Activated naive CD4-positive, alpha-beta T cell treated with anti-CD3 and anti-CD28 coated beads for 36 hours (primary cell): ENCODE data around the gene PNPLA7. TPM values are rescaled to one million over a fixed set of nuclear protein-coding genes. Genes with fewer than 3 reads are reported as not detected.
"Not testable (repeated sequence)": the region's sequence is repeated elsewhere in the genome, so short reads cannot be mapped to it uniquely, and the experiment has no call there.

Experiments
- CTCF ChIA-PET: fragments of 350-600 bp; sonication (Branson Sonifier 250); formaldehyde crosslinking; loops from one replicate; lab custom pipeline; 2021; ENCODE audit warnings: antibody characterized with exemption; lab: Charles Lee
- DNase-seq: peaks from one replicate; pipeline ENCODE4 v3.0.0-alpha.2; 2020
- H3K27ac Mint-ChIP-seq: one replicate; pipeline ENCODE4 v1.8.0; 2021; ENCODE audit warnings: mild to moderate bottlenecking, mixed read lengths
- H3K27me3 Mint-ChIP-seq: one replicate; pipeline ENCODE4 v1.8.0; 2021; ENCODE audit warnings: low read depth, mixed read lengths
- H3K36me3 Mint-ChIP-seq: one replicate; pipeline ENCODE4 v1.8.0; 2021; ENCODE audit warnings: low read depth, mixed read lengths
- H3K4me1 Mint-ChIP-seq: one replicate; pipeline ENCODE4 v1.8.0; 2021; ENCODE audit warnings: low read depth, mixed read lengths
- H3K4me3 Mint-ChIP-seq: one replicate; pipeline ENCODE4 v1.8.0; 2021; ENCODE audit warnings: mild to moderate bottlenecking, moderate library complexity, mixed read lengths
- H3K9me3 Mint-ChIP-seq: one replicate; pipeline ENCODE4 v1.8.0; 2021; ENCODE audit warnings: mixed read lengths
- intact Hi-C: fragments of 100-400 bp; cut with micrococcal nuclease; formaldehyde crosslinking; loops from one replicate; pipeline ENCODE4 v1.15.1; 2023
- total RNA-seq, 2 experiments: library from RNA; stranded (reverse); gene quantifications; one replicate each; pipeline ENCODE4 v1.2.3, GENCODE V29; 2021

The PNPLA7 gene
- total RNA-seq, 2 experiments from 2014 or later = 2.8 to 3.1 TPM

DNA sequence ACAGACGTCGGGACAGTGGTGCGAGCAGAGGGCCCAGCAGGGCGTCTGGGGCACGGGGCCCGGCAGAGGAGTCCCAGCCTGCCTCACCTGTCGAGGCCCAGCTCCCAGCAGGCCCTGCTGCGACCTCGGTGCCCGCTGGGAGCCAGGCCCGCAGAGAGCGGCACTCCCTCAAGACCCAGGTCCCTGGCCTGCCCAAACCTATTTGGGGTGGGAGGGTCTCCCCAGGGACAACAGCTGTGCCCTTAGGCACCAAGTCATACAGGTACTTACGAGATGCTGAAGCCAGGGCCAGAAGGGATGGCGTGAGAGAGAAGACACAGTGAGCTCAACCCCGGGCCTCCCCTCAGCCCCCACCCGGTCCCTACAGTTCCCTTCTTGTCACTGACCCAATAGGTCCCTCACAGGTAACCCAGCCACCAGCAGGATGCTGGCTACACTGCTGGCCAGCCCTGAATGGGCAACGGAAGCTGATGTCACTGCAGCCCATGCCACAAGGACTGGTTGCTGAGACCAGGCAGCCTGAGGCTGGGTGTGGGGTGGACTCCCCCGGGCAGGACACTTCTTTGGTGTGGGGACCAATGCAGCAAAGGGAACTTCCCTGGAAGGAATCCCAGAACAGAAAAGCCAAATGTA is 94.7 kb downstream of the PNPLA7 start:
- Mint-ChIP-seq H3K4me1 (peaks cover 49% of the 10 kb centered on the region), H3K27me3 (no peaks in the 10 kb centered on the region), H3K9me3 (no peaks in the 10 kb centered on the region), H3K27ac (no peak overlapping the region), H3K4me3 (no peak overlapping the region), H3K36me3 (peaks cover 13% of the 10 kb centered on the region)
- CTCF ChIA-PET = no interaction called here
- intact Hi-C loops = no loop called here
- no peak for DNase-seq

- H3K27ac Mint-ChIP-seq = no peak overlapping the region
- peaks cover 13% of the 10 kb centered on the region for H3K36me3 Mint-ChIP-seq
- H3K4me1 Mint-ChIP-seq = peaks cover 45% of the 10 kb centered on the region
- peak overlapping the region; percentile 34 for H3K4me3 Mint-ChIP-seq
- CTCF ChIA-PET = no interaction called here
- no peak for DNase-seq
- no peaks in the 10 kb centered on the region for H3K9me3 Mint-ChIP-seq
- no peaks in the 10 kb centered on the region for H3K27me3 Mint-ChIP-seq
- intact Hi-C loops = loop anchor here (1.0 to 5.0 kb wide), 2 partner anchors 151 to 302 kb away; partner anchors contain the start of gene ARRDC1
These were observed 95.4 kb downstream of the PNPLA7 start for GRCh38 chr9:137454597-137455358.

DNA sequence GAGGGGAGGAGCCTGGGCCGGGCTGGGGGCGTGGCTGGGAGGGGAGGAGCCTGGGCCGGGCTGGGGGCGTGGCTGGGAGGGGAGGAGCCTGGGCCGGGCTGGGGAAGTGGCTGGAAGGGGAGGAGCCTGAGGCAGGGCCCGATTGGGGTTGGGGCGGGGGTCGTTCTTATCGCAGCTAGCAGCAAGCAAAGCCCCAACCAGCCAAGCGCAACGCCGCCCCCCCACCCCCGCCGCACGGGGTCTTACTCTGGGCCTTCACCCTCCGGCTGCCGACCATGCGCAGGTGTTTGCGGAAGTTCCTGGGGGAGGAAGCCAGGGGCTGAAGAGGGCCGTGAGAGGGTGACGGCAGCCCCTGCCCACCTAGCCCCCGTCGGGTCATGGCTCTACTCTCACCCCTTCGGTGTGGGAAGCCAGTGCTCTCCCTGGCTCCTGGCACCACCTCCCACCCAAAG is 96.0 kb downstream of the PNPLA7 start:
- DNase-seq = peak; percentile 57
- CTCF ChIA-PET = no interaction called here

DNA sequence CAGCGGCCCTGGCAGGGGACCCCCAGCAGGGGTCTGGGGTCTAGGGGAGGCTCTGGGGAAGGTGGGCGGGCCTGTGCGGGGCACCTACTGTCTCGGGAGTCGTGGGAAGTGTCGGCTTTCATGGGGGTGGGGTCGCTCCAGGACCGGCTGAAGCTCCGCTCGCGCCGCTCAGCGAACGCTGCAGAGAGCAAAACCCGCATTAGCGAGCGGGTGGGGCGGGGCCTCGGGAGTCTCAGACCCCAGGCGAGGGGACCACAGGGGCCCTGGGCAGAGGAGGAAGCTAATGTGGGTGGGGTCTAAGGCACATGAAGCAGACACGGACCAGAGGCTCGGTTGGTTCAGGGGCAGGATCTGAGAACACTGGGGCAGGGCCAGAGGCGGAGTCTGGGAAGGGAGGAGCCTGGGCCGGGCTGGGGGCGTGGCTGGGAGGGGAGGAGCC is 96.5 kb downstream of the PNPLA7 start:
- no peak overlapping the region for H3K27ac Mint-ChIP-seq
- CTCF ChIA-PET = no interaction called here
- peak; percentile 76 for DNase-seq
- H3K4me3 Mint-ChIP-seq = peak overlapping the region; percentile 18
- H3K36me3 Mint-ChIP-seq = peaks cover 16% of the 10 kb centered on the region
- intact Hi-C loops = loop anchor here (1.0 to 5.0 kb wide), 2 partner anchors 152 to 301 kb away; partner anchors contain the start of gene ARRDC1
- peaks cover 44% of the 10 kb centered on the region for H3K4me1 Mint-ChIP-seq
- H3K27me3 Mint-ChIP-seq = no peaks in the 10 kb centered on the region
- no peaks in the 10 kb centered on the region for H3K9me3 Mint-ChIP-seq

More for the DNA sequence above, 96.0 kb downstream of the PNPLA7 start:
- H3K4me3 Mint-ChIP-seq = peak overlapping the region; percentile 34
- intact Hi-C loops = loop anchor here (1.0 to 5.0 kb wide), 2 partner anchors 151 to 302 kb away; partner anchors contain the start of gene ARRDC1
- H3K27ac Mint-ChIP-seq = no peak overlapping the region
- peaks cover 16% of the 10 kb centered on the region for H3K36me3 Mint-ChIP-seq
- H3K9me3 Mint-ChIP-seq = no peaks in the 10 kb centered on the region
- no peaks in the 10 kb centered on the region for H3K27me3 Mint-ChIP-seq
- peaks cover 44% of the 10 kb centered on the region for H3K4me1 Mint-ChIP-seq

DNA sequence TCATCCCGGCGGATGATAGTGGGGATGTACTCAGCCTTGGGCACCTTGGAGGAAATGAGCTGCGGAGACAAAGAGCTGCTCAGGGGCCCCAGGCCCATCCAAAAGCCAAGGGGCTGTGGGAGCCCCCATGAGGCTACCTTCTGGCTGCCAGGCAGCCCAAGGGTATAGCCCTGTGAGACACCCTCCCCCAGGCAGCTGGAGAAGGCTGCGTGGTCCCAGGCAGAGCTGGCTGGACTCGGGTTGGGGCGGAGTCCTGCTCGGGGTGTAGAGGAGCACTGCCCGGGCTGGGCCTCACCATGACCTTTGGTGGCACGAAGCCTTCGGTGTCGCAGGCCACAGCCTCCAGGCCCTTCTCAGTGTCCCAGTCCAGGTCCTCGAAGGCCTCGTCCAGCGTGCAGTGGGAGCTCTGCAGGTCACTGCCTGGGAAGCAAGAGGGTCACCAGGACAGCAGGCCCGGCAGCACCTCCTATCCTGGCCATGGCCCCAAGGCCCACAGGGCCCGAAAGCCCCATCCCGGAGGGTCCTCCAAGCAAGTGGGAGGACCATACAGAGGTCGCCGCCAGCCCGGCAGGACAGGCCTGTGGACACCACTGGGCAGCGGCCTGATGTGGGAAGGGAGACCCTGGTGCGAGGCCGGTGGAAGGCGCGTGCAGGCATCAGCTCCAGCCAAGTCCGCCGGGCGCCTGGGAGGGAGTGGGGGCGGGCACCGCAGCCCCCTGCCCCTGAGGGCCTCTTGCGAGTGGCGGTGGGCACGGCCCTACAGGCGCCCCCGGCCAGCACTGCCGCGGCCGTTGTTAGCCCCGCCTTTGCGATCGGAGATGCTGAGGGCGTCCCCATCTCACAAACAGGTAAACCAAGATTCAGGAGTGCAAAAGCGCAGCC is 97.2 kb downstream of the PNPLA7 start:
- Mint-ChIP-seq H3K4me3 (no peak overlapping the region), H3K9me3 (no peaks in the 10 kb centered on the region), H3K36me3 (peaks cover 16% of the 10 kb centered on the region), H3K4me1 (peaks cover 44% of the 10 kb centered on the region), H3K27ac (no peak overlapping the region), H3K27me3 (no peaks in the 10 kb centered on the region)
- CTCF ChIA-PET = no interaction called here
- intact Hi-C loops = loop anchor here (5.0 kb wide), 1 partner anchor 301 kb away; no protein-coding TSS in a partner anchor
- no peak for DNase-seq

DNA sequence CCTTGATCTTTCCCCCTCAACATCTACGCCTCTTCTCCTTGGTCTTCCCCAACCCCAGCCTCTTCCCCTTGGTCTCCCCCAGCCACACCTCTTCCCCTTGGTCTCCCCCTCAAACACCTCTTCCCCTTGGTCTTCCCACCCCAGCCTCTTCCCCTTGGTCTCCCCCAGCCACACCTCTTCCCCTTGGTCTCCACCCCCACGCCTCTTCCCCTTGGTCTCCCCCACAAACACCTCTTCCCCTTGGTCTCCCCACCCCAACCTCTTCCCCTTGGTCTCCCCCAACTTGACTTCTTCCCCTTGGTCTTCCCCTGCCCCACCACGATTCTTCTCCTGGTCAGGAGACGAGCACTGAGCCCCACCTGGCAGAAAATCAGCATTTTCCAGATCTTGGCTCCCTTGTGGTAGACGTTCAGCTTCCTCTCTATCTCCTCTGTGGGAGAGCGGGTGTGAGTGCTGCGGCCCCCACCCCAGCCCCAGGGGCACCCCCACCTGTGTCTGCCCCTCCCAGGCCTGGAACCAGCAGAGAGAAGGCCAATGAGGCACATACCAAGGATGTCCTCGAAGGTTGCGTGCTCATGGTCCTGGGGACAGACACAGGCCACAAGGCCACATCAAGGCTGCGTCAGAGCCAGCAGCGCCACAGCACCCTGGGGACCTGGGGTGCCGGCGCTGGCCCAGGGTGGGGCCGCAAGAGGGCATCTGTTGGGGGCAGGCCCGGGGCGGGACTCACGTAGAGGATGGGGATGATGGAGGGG is 98.0 kb downstream of the PNPLA7 start:
- Mint-ChIP-seq H3K27me3 (no peaks in the 10 kb centered on the region), H3K9me3 (no peaks in the 10 kb centered on the region), H3K4me3 (no peak overlapping the region), H3K27ac (no peak overlapping the region), H3K4me1 (peaks cover 44% of the 10 kb centered on the region), H3K36me3 (peaks cover 16% of the 10 kb centered on the region)
- DNase-seq = no peak
- intact Hi-C loops = loop anchor here (5.0 kb wide), 1 partner anchor 300 kb away; no protein-coding TSS in a partner anchor
- CTCF ChIA-PET = no interaction called here

DNA sequence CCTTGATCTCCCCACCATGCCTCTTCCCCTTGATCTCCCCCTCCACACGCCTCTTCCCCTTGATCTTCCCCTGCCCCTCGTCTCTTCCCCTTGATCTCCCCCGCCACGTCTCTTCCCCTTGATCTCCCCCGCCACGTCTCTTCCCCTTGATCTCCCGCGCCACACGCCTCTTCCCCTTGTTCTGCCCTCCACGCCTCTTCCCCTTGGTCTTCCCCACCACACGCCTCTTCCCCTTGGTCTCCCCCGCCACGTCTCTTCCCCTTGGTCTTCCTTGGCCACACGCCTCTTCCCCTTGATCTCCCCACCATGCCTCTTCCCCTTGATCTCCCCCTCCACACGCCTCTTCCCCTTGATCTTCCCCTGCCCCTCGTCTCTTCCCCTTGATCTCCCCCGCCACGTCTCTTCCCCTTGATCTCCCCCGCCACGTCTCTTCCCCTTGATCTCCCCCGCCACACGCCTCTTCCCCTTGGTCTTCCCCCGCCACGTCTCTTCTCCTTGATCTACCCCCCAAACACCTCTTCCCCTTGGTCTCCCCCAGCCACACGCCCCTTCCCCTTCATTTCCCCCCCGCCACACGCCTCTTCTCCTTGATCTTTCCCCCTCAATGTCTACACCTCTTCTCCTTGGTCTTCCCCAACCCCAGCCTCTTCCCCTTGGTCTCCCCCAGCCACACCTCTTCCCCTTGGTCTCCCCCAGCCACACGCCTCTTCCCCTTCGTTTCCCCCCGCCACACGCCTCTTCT is 98.8 kb downstream of the PNPLA7 start:
- CTCF ChIA-PET, H3K27ac Mint-ChIP-seq, H3K27me3 Mint-ChIP-seq, DNase-seq, H3K9me3 Mint-ChIP-seq, H3K4me3 Mint-ChIP-seq: not testable (repeated sequence)
- peaks cover 15% of the 10 kb centered on the region for H3K36me3 Mint-ChIP-seq
- intact Hi-C loops = loop anchor here (5.0 kb wide), 1 partner anchor 299 kb away; no protein-coding TSS in a partner anchor
- peaks cover 39% of the 10 kb centered on the region for H3K4me1 Mint-ChIP-seq

DNA sequence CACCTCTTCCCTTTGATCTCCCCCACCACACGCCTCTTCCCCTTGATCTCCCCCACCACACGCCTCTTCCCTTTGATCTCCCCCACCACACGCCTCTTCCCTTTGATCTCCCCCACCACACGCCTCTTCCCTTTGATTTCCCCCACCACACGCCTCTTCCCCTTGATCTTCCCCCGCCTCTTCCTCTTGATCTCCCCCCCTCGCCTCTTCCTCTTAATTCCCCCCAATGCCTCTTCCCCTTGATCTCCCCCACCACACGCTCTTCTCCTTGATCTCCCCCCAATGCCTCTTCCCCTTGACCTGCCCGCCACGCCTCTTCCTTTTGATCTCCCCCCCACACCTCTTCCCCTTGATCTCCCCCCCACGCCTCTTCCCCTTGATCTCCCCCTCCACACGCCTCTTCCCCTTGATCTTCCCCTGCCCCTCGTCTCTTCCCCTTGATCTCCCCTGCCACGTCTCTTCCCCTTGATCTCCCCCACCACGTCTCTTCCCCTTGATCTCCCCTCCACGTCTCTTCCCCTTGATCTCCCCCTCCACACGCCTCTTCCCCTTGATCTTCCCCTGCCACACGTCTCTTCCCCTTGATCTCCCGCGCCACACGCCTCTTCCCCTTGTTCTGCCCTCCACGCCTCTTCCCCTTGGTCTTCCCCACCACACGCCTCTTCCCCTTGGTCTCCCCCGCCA is 99.5 kb downstream of the PNPLA7 start:
- Mint-ChIP-seq H3K36me3 (peaks cover 13% of the 10 kb centered on the region), H3K4me1 (peaks cover 39% of the 10 kb centered on the region)
- H3K4me3 Mint-ChIP-seq, DNase-seq, CTCF ChIA-PET, H3K27ac Mint-ChIP-seq, H3K27me3 Mint-ChIP-seq, H3K9me3 Mint-ChIP-seq: not testable (repeated sequence)
- intact Hi-C loops = loop anchor here (5.0 kb wide), 1 partner anchor 298 kb away; no protein-coding TSS in a partner anchor

DNA sequence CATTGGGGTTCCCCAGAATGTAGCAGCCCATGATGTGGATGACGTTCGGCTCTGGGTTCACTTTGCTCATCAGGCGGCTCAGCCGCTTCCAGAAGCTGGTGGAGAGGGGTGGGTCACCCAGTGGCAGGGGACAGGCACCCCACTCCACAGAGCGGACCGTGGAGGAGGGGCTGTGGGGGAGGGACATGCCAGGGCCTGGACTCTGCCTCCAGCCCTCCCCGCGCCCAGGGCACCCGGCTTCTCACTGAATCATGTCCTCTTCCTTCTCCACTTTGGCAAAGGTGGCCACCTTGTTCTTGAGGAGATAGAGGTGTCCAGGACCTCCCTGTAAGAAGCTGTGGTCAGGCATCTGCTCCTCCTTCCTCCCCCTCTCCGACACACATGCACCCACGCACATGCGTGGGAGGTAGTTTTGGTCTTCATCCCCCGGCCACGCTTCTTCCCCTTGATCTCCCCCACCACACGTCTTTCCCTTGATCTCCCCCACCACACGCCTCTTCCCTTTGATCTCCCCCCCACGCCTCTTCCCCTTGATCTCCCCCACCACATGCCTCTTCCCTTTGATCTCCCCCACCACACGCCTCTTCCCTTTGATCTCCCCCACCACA is 100.2 kb downstream of the PNPLA7 start:
- no peak overlapping the region for H3K27ac Mint-ChIP-seq
- CTCF ChIA-PET = no interaction called here
- peaks cover 13% of the 10 kb centered on the region for H3K36me3 Mint-ChIP-seq
- peaks cover 39% of the 10 kb centered on the region for H3K4me1 Mint-ChIP-seq
- intact Hi-C loops = loop anchor here (5.0 kb wide), 1 partner anchor 298 kb away; no protein-coding TSS in a partner anchor
- H3K9me3 Mint-ChIP-seq = no peaks in the 10 kb centered on the region
- DNase-seq = no peak
- H3K27me3 Mint-ChIP-seq = no peaks in the 10 kb centered on the region
- H3K4me3 Mint-ChIP-seq = no peak overlapping the region

DNA sequence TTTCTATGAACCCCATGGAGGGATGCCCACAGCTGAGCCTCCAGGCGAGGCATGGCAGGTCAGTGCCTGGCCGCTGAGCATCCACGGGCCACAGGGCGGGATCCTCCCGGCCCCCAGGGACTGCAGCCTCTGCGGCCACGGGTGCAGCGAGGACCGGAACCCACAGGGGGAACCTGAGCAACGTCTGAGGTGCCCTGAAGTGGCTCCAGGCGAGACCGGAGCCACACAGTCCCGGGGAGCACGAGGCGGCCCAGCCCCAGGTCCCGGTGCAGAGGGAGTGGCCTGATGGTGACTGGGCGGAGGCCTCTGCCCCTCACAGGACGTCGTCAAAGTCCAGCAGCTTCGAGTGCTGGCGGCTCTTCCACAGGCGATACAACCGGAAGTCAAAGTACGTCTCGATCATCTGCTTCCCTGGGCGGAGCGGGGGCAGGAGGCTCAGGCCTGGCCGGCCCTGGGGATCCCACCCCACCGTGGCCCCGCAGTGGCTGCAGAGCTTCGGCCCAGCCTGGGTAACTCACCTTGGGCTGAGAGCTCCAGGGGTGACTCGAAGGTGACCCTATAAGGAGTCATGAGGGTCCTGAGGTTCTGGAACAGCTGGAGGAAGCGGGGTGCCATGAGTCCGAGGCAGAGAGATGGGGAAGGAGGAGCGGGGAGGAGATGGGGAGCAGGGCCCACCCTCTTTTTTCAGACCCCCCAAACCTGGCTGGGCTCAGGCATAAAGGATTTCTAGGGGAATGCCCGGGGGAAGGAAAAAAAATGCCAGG is 100.9 kb downstream of the PNPLA7 start:
- H3K4me1 Mint-ChIP-seq = peaks cover 31% of the 10 kb centered on the region
- no peak overlapping the region for H3K4me3 Mint-ChIP-seq
- no peak for DNase-seq
- intact Hi-C loops = no loop called here
- CTCF ChIA-PET = no interaction called here
- H3K27ac Mint-ChIP-seq = no peak overlapping the region
- H3K36me3 Mint-ChIP-seq = peaks cover 9% of the 10 kb centered on the region
- H3K27me3 Mint-ChIP-seq = no peaks in the 10 kb centered on the region
- no peaks in the 10 kb centered on the region for H3K9me3 Mint-ChIP-seq
